GM20000 (cell line): ENCODE data around the gene SERPINA9.
A peak's percentile ranks its signal among the peaks of the same experiment; 100 is the strongest.
"Not testable (repeated sequence)": the region's sequence is repeated elsewhere in the genome, so short reads cannot be mapped to it uniquely, and the experiment has no call there.

Experiments
- DNase-seq: peaks from one replicate; pipeline ENCODE4 v3.0.0; 2012; ENCODE audit warnings: low spot score
- TF ChIP-seq, protein P1 (sequence below): IDR thresholded peaks from 2 replicates; pipeline ENCODE4 v1.5.1; 2012; ENCODE audit warnings: mild to moderate bottlenecking, control low read depth; ENCODE audit errors: extremely low read depth, missing control alignments

The SERPINA9 gene

DNA sequence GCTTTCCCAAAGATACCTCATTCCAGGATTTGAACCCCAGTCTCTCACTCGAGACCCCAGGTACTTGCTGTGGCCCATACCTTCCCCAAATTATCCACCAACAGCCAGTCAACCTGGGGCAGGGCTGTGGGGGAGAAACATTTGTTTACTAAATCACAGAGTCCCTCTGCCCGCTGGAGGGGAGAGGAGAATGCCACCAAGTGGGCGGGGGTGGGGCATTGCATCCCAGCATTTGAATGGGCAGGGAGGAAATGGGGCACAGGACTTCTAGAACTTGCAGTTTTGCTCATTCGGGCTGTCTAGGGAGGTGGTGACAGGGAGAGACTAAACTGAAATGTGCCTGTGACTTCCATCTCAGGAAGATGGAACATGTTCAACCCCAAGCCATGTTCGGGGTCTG is 10.9 kb upstream of the SERPINA9 start:
- TF ChIP-seq, protein P1, sequence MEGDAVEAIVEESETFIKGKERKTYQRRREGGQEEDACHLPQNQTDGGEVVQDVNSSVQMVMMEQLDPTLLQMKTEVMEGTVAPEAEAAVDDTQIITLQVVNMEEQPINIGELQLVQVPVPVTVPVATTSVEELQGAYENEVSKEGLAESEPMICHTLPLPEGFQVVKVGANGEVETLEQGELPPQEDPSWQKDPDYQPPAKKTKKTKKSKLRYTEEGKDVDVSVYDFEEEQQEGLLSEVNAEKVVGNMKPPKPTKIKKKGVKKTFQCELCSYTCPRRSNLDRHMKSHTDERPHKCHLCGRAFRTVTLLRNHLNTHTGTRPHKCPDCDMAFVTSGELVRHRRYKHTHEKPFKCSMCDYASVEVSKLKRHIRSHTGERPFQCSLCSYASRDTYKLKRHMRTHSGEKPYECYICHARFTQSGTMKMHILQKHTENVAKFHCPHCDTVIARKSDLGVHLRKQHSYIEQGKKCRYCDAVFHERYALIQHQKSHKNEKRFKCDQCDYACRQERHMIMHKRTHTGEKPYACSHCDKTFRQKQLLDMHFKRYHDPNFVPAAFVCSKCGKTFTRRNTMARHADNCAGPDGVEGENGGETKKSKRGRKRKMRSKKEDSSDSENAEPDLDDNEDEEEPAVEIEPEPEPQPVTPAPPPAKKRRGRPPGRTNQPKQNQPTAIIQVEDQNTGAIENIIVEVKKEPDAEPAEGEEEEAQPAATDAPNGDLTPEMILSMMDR: no peak
- no peak for DNase-seq

- TF ChIP-seq, protein P1: peak; percentile 97
- DNase-seq: peak; percentile 73
These were observed 10.2 kb upstream of the SERPINA9 start for GRCh38 chr14:94485944-94486841.

DNA sequence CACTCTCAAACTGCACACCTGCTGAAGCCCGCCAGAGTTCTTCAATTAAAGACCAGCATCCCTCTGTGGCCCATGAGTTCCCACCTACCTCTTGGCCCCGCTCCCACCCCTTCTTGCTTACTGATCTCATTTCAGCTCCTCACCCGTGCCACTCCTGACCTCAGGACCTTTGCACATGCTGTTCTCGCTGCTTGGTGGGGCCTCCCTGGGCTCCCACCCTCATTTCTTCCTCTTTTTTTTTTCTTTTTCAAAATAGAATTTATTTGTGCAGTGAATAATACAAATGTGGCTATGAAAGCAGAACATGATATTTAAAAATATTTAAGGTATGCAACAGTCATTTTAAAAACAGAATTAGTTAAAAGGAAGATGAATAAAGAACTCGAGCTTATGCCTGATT is 8.5 kb upstream of the SERPINA9 start:
- no peak for DNase-seq
- TF ChIP-seq, protein P1: no peak

DNA sequence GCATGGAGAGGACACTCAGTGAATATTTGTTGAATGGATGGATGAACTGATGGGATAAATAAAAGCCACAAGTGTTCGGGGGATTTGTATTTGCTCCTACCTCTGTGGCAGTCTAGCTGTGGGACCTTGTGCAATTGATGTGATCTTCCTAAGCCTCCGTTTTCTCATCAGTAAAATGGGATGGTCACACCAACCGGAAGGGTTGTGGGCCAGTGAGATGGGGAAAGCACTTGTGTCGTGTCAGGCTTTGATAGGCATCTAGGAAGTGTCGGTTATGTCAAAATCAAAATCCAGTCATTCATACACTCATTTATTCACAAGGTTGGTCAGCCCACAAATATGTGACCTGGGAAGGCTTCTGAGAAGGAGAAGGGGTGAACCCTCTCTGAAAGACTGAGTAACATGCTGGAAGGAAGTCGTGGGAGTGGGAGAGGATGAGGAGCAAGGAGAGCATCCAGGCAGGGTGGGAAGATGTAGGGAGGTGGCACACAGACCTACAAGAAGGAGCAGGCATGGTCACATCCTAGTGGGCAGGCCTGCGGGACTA is 7.8 kb upstream of the SERPINA9 start:
- TF ChIP-seq, protein P1: no peak

GRCh38 chr14:94483071-94483451 is 7.1 kb upstream of the SERPINA9 start:
- TF ChIP-seq, protein P1: no peak
- no peak for DNase-seq

More for the DNA sequence above, 7.8 kb upstream of the SERPINA9 start:
- no peak for DNase-seq

- DNase-seq: not testable (repeated sequence)
These were observed 6.4 kb upstream of the SERPINA9 start for GRCh38 chr14:94482132-94483070.

DNA sequence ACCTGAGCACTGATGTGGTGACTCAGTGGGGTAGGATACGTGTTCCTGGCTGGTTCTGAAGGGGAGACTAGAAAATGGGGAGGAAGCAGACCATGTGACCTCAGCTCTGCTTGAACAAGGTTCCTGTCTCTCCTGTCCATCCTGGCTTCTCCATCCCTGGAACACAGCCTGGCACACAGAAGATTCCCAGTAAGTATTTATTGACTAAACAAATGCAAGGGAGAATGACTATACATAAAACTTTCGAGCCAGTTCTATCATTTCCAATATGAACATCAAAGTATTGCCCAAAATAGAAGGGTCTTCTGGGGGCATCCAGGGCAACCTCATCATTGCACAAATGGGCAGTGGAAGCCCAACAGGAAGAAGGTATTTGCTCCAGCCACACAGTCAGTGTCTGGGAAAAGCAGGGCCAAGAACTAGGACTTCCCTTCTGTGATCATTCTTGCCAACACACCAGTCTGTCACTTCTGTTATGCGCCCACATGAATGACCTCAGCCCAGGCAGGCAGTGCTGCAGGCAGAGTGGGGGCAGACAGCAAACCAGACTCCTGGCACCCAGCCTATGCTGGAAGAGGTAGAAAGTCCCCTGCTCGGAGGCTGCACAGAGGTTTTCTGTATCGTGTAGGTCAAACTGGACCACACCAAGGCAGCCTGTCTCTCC is 5.6 kb upstream of the SERPINA9 start:
- DNase-seq: no peak
- TF ChIP-seq, protein P1: no peak
